T47D (cell line): ENCODE results near the gene LONRF2.

ENCODE experiments used
- DNase-seq, 2 experiments: peaks; one replicate each; pipeline versions ENCODE4 v3.0.0 to v3.0.0-alpha.2; 2011 to 2012; ENCODE audit warnings: low read depth in 1 of 2, low spot score in 1 of 2
- JUND ChIP-seq: IDR thresholded peaks from 2 replicates; pipeline ENCODE4 v1.6.1; 2012; ENCODE audit warnings: low read depth
- in situ Hi-C: cut with HindIII; loops from 2 replicates; pipeline ENCODE4 v1.10.0; 2016; ENCODE audit warnings: low sequenced_read_pairs, low pct_unique_long_range_greater_than_20kb

Gene LONRF2

GRCh38 chr2:100224988-100225710 lies 97.2 kb downstream of the LONRF2 start:
- TF ChIP-seq JUND, result no peak
- in situ Hi-C loops, result no loop called here
- DNase-seq, result no peak

- in situ Hi-C loops, result no loop called here
- no peak for DNase-seq
- no peak for TF ChIP-seq JUND
Observed at GRCh38 chr2:100223502-100223901, 98.8 kb downstream of the LONRF2 start.
